HEK293 (cell line): Measurements from ENCODE around the gene WAC.
A peak's percentile ranks its signal among the peaks of the same experiment; 100 is the strongest.

Experiments used
- FEZF1 ChIP-seq: fragments of 450-650 bp; formaldehyde crosslinking; IDR thresholded peaks from 2 replicates; pipeline ENCODE4 v1.5.1; 2016; ENCODE audit warnings: missing biosample characterization, missing genetic modification characterization
- HOXA7 ChIP-seq: sonication (generic); formaldehyde crosslinking; IDR thresholded peaks from 2 replicates; pipeline ENCODE4 v1.8.1; 2022; ENCODE audit warnings: missing genetic modification reagents, borderline replicate concordance
- IKZF3 ChIP-seq: fragments of 450-650 bp; IDR thresholded peaks from 2 replicates; pipeline ENCODE4 v1.5.0; 2018; ENCODE audit warnings: missing biosample characterization, mild to moderate bottlenecking, missing genetic modification characterization, moderate library complexity
- KLF16 ChIP-seq: fragments of 450-650 bp; formaldehyde crosslinking; IDR thresholded peaks from 2 replicates; pipeline ENCODE4 v1.5.1; 2017; ENCODE audit warnings: missing biosample characterization, missing genetic modification characterization
- KLF17 ChIP-seq: fragments of 450-650 bp; formaldehyde crosslinking; IDR thresholded peaks from 2 replicates; pipeline ENCODE4 v1.5.1; 2016; ENCODE audit warnings: missing biosample characterization, missing genetic modification characterization
- MZF1 ChIP-seq: fragments of 450-650 bp; formaldehyde crosslinking; IDR thresholded peaks from 2 replicates; pipeline ENCODE4 v1.5.1; 2017; ENCODE audit warnings: missing biosample characterization, missing genetic modification characterization, borderline replicate concordance
- OVOL3 ChIP-seq: fragments of 450-650 bp; formaldehyde crosslinking; IDR thresholded peaks from 2 replicates; pipeline ENCODE4 v1.5.1; 2016; ENCODE audit warnings: missing biosample characterization, missing genetic modification characterization
- PRDM1 ChIP-seq: fragments of 450-650 bp; formaldehyde crosslinking; IDR thresholded peaks from 2 replicates; pipeline ENCODE4; 2016; ENCODE audit warnings: missing biosample characterization, missing genetic modification characterization
- REPIN1 ChIP-seq: fragments of 450-650 bp; formaldehyde crosslinking; IDR thresholded peaks from 2 replicates; pipeline ENCODE4 v1.5.1; 2017; ENCODE audit warnings: missing biosample characterization, missing genetic modification characterization, low read depth
- TRIM28 ChIP-seq: IDR thresholded peaks from 2 replicates; pipeline ENCODE4 v1.6.1; 2011; ENCODE audit warnings: low read length, control low read depth, borderline replicate concordance
- WT1 ChIP-seq: fragments of 450-650 bp; formaldehyde crosslinking; IDR thresholded peaks from 2 replicates; pipeline ENCODE4 v1.5.1; 2016; ENCODE audit warnings: missing biosample characterization, missing genetic modification characterization
- ZBTB11 ChIP-seq: fragments of 450-650 bp; formaldehyde crosslinking; conservative IDR thresholded peaks from 2 replicates; pipeline ENCODE4 v1.5.1; 2016; ENCODE audit warnings: low read depth, missing biosample characterization, missing genetic modification characterization
- ZBTB44 ChIP-seq: fragments of 450-650 bp; IDR thresholded peaks from 2 replicates; pipeline ENCODE4 v1.5.1; 2018; ENCODE audit warnings: missing biosample characterization, mild to moderate bottlenecking, missing genetic modification characterization
- ZBTB48 ChIP-seq: fragments of 450-650 bp; formaldehyde crosslinking; IDR thresholded peaks from 2 replicates; pipeline ENCODE4 v1.5.1; 2016; ENCODE audit warnings: missing biosample characterization, missing genetic modification characterization
- ZBTB7A ChIP-seq: fragments of 450-650 bp; formaldehyde crosslinking; IDR thresholded peaks from 2 replicates; pipeline ENCODE4 v1.5.1; 2016; ENCODE audit warnings: low read depth, missing biosample characterization, missing genetic modification characterization
- ZNF114 ChIP-seq: fragments of 450-650 bp; formaldehyde crosslinking; IDR thresholded peaks from 2 replicates; pipeline ENCODE4 v1.5.0; 2017; ENCODE audit warnings: missing biosample characterization, missing genetic modification characterization
- ZNF132 ChIP-seq: fragments of 450-650 bp; formaldehyde crosslinking; IDR thresholded peaks from 2 replicates; pipeline ENCODE4 v1.5.1; 2017; ENCODE audit warnings: missing biosample characterization, missing genetic modification characterization, borderline replicate concordance
- ZNF138 ChIP-seq: fragments of 450-650 bp; formaldehyde crosslinking; IDR thresholded peaks from 2 replicates; pipeline ENCODE4 v1.5.1; 2016; ENCODE audit warnings: missing biosample characterization, missing genetic modification characterization, borderline replicate concordance
- ZNF140 ChIP-seq: fragments of 450-650 bp; formaldehyde crosslinking; IDR thresholded peaks from 2 replicates; pipeline ENCODE4 v1.5.1; 2016; ENCODE audit warnings: missing biosample characterization, missing genetic modification characterization
- ZNF214 ChIP-seq: fragments of 450-650 bp; formaldehyde crosslinking; IDR thresholded peaks from 2 replicates; pipeline ENCODE4 v1.5.1; 2017; ENCODE audit warnings: missing biosample characterization, mild to moderate bottlenecking, missing genetic modification characterization, borderline replicate concordance
- ZNF223 ChIP-seq: fragments of 450-650 bp; formaldehyde crosslinking; IDR thresholded peaks from 2 replicates; pipeline ENCODE4 v1.5.1; 2016; ENCODE audit warnings: missing biosample characterization, missing genetic modification characterization
- ZNF341 ChIP-seq: fragments of 450-650 bp; formaldehyde crosslinking; IDR thresholded peaks from 2 replicates; pipeline ENCODE4; 2016; ENCODE audit warnings: low read depth, missing biosample characterization, missing genetic modification characterization
- ZNF404 ChIP-seq: fragments of 450-650 bp; formaldehyde crosslinking; IDR thresholded peaks from 2 replicates; pipeline ENCODE4 v1.5.1; 2017; ENCODE audit warnings: missing biosample characterization, missing genetic modification characterization
- ZNF449 ChIP-seq: fragments of 450-650 bp; formaldehyde crosslinking; IDR thresholded peaks from 2 replicates; pipeline ENCODE4 v1.5.1; 2017; ENCODE audit warnings: missing biosample characterization, mild to moderate bottlenecking, missing genetic modification characterization, moderate library complexity
- ZNF514 ChIP-seq: fragments of 450-650 bp; formaldehyde crosslinking; IDR thresholded peaks from 2 replicates; pipeline ENCODE4 v1.5.1; 2016; ENCODE audit warnings: missing biosample characterization, missing genetic modification characterization
- ZNF521 ChIP-seq: fragments of 450-650 bp; formaldehyde crosslinking; IDR thresholded peaks from 2 replicates; pipeline ENCODE4 v1.5.1; 2017; ENCODE audit warnings: missing biosample characterization, mild to moderate bottlenecking, missing genetic modification characterization
- ZNF560 ChIP-seq: fragments of 450-650 bp; formaldehyde crosslinking; IDR thresholded peaks from 2 replicates; pipeline ENCODE4 v1.5.1; 2017; ENCODE audit warnings: missing biosample characterization, missing genetic modification characterization, borderline replicate concordance
- ZNF580 ChIP-seq: fragments of 450-650 bp; formaldehyde crosslinking; IDR thresholded peaks from 2 replicates; pipeline ENCODE4 v1.5.1; 2016; ENCODE audit warnings: missing biosample characterization, missing genetic modification characterization
- ZNF585B ChIP-seq: fragments of 450-650 bp; formaldehyde crosslinking; IDR thresholded peaks from 2 replicates; pipeline ENCODE4 v1.5.1; 2016; ENCODE audit warnings: missing biosample characterization, missing genetic modification characterization
- ZNF660 ChIP-seq: fragments of 450-650 bp; IDR thresholded peaks from 2 replicates; pipeline ENCODE4 v1.5.1; 2018; ENCODE audit warnings: missing biosample characterization, mild to moderate bottlenecking, missing genetic modification characterization
- ZNF664 ChIP-seq: fragments of 450-650 bp; formaldehyde crosslinking; IDR thresholded peaks from 2 replicates; pipeline ENCODE4 v1.5.1; 2016; ENCODE audit warnings: missing biosample characterization, missing genetic modification characterization
- ZNF707 ChIP-seq: fragments of 450-650 bp; formaldehyde crosslinking; IDR thresholded peaks from 2 replicates; pipeline ENCODE4 v1.5.1; 2016; ENCODE audit warnings: missing biosample characterization, missing genetic modification characterization
- ZNF830 ChIP-seq: fragments of 450-650 bp; IDR thresholded peaks from 2 replicates; pipeline ENCODE4 v1.5.0; 2018; ENCODE audit warnings: missing biosample characterization, missing genetic modification characterization, low read depth, mild to moderate bottlenecking, moderate library complexity

Gene WAC

GRCh38 chr10:28532337-28533185 lies at the start of gene WAC (continued):
- peak; percentile 76 for TF ChIP-seq KLF17 (tag by site-specific recombination)
- no peak for TF ChIP-seq HOXA7 (CRISPR knock-in tag)
- TF ChIP-seq ZNF132 (tag by site-specific recombination) = no peak
- TF ChIP-seq ZBTB11 = peak; percentile 92
- TF ChIP-seq PRDM1 (tag by site-specific recombination) = 0 out of 2 replicates have a peak, but pooled peaks have one; percentile 8
- no peak for TF ChIP-seq ZNF140 (tag by site-specific recombination)
- TF ChIP-seq ZNF404 = no peak
- TF ChIP-seq ZBTB7A = no peak; the same call in 1 of the 2 replicates
- no peak for TF ChIP-seq OVOL3 (tag by site-specific recombination)
- no peak; the same call in 1 of the 2 replicates for TF ChIP-seq KLF16 (tag by site-specific recombination)
- TF ChIP-seq FEZF1 (tag by site-specific recombination) = no peak
- no peak for TF ChIP-seq ZNF585B (tag by site-specific recombination)
- no peak for TF ChIP-seq ZNF664 (tag by site-specific recombination)
- TF ChIP-seq ZNF707 (tag by site-specific recombination) = no peak
- no peak for TF ChIP-seq REPIN1 (tag by site-specific recombination)
- peak; percentile 97 for TF ChIP-seq ZNF341 (tag by site-specific recombination)
- TF ChIP-seq TRIM28 = no peak
- TF ChIP-seq ZNF214 (tag by site-specific recombination) = no peak
- no peak for TF ChIP-seq ZNF514 (tag by site-specific recombination)
- peak; percentile 75; the same call in 1 of the 2 replicates for TF ChIP-seq ZNF660 (tag by site-specific recombination)
- TF ChIP-seq ZNF114 = no peak
- peak; percentile 68; the same call in 1 of the 2 replicates for TF ChIP-seq ZNF449 (tag by site-specific recombination)
- TF ChIP-seq ZNF560 (tag by site-specific recombination) = no peak
- TF ChIP-seq ZBTB48 (tag by site-specific recombination) = peak; percentile 33; the same call in 1 of the 2 replicates
- 0 out of 2 replicates have a peak, but pooled peaks have one; percentile 51 for TF ChIP-seq IKZF3 (tag by site-specific recombination)
- no peak for TF ChIP-seq ZNF830 (tag by site-specific recombination)
- no peak for TF ChIP-seq ZNF138 (tag by site-specific recombination)
- TF ChIP-seq ZNF580 (tag by site-specific recombination) = peak; percentile 85
- TF ChIP-seq ZNF223 (tag by site-specific recombination) = no peak
- no peak for TF ChIP-seq ZNF521 (tag by site-specific recombination)
- peak; percentile 73; the same call in 1 of the 2 replicates for TF ChIP-seq WT1
- peak; percentile 15; the same call in 1 of the 2 replicates for TF ChIP-seq MZF1 (tag by site-specific recombination)
- no peak for TF ChIP-seq ZBTB44 (tag by site-specific recombination)
